Left hindlimb (tissue), 1 donor: ENCODE data around the gene COL4A2.

Source experiments
- DNase-seq: peaks from one replicate; pipeline ENCODE4 v3.0.0-alpha.2; 2018

Gene COL4A2

GRCh38 chr13:110462091-110462490 is 155.0 kb downstream of the COL4A2 start:
- no peak for DNase-seq

GRCh38 chr13:110463156-110463555 is 156.1 kb downstream of the COL4A2 start:
- DNase-seq: no peak

- DNase-seq: no peak
Measured at GRCh38 chr13:110463871-110464510, 156.9 kb downstream of the COL4A2 start.

GRCh38 chr13:110464556-110465333 is 157.7 kb downstream of the COL4A2 start:
- DNase-seq: no peak

GRCh38 chr13:110465696-110466095 is 158.6 kb downstream of the COL4A2 start:
- DNase-seq: no peak

- DNase-seq: no peak
Measured at GRCh38 chr13:110466266-110466915, 159.3 kb downstream of the COL4A2 start.

- DNase-seq: no peak
Measured at GRCh38 chr13:110467516-110468110, 160.5 kb downstream of the COL4A2 start.

GRCh38 chr13:110468986-110469495 is 162.0 kb downstream of the COL4A2 start:
- DNase-seq: no peak

GRCh38 chr13:110469597-110469996 is 162.5 kb downstream of the COL4A2 start:
- no peak for DNase-seq

GRCh38 chr13:110470272-110471009 is 163.4 kb downstream of the COL4A2 start:
- no peak for DNase-seq

GRCh38 chr13:110471156-110471832 is 164.2 kb downstream of the COL4A2 start:
- DNase-seq: no peak

- DNase-seq: no peak
Measured at GRCh38 chr13:110471833-110472162, 164.7 kb downstream of the COL4A2 start.

- DNase-seq: no peak
Measured at GRCh38 chr13:110472904-110473563, 165.9 kb downstream of the COL4A2 start.

- no peak for DNase-seq
Measured at GRCh38 chr13:110474713-110475112, 167.6 kb downstream of the COL4A2 start.

- no peak for DNase-seq
Measured at GRCh38 chr13:110475117-110475516, 168.0 kb downstream of the COL4A2 start.

- no peak for DNase-seq
Measured at GRCh38 chr13:110475550-110476219, 168.6 kb downstream of the COL4A2 start.

GRCh38 chr13:110476220-110476617 is 169.1 kb downstream of the COL4A2 start:
- no peak for DNase-seq

- no peak for DNase-seq
Measured at GRCh38 chr13:110477706-110478245, 170.7 kb downstream of the COL4A2 start.

- no peak for DNase-seq
Measured at GRCh38 chr13:110478405-110479214, 171.5 kb downstream of the COL4A2 start.

GRCh38 chr13:110479215-110479545 is 172.1 kb downstream of the COL4A2 start:
- DNase-seq: no peak
